Activated naive CD8-positive, alpha-beta T cell treated with anti-CD3 and anti-CD28 coated beads, Interleukin-2, amount 50 U/mL, for 16 hours (primary cell): ENCODE data around the gene ARL8B.

Experiments used
- DNase-seq: peaks from one replicate; pipeline ENCODE4 v3.0.0-alpha.2; 2020; ENCODE audit warnings: low read depth, low spot score

ARL8B gene

DNA sequence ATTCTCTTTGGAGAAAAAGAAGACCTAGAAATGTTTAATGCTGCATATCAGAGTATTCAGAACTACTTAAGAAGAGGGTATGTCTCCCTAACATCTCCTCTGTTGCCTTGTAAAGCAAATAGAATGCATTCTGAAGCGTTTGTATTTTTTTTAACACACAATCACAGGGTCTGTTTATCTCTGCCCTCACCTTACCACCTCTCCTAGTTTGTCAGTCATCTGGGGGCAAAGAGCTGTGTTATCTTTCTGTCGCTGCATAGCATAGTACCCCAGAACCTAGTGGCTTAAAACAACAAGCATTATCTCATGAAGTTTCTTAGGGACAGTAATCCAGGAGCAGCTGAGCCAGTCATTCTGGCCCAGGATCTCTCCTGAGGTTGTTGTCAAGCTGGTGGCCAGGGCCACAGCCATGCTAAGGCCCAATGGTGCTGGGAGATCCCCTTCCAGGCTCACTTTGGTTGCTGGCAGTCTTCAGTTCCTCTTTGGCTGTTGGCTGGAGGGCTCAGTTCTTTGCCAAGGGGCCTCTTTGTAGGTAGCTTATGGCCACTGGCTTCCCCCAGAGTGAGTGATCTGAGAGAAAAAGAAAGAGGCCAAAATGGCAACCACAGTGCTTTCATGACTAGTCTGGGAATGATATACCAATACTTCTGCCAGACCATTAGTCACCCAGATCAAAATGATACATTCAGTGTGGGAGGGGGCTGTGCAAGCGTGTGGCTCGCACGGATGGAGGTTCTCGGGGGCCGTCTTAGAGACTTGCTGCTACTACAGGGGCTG, 83.3 kb downstream of the ARL8B start:
- no peak for DNase-seq

DNA sequence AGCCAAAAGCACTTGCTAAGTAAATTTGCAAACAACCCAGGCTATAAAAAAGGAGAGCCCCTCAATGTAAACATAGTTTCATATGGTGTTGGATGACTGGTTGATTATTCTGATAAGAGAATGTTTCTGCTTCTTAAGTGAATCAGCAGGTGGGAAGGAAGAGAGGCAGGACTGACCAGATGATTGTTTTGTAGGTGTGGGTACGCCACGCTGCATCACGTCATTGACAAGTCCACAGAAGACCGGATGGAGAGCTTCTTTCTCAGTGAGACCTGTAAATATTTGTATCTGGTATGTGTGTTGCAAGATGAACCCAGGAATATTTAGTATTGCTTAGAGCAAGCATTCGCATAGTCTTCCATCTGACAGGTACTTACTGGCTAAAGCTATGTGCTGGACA, 88.8 kb downstream of the ARL8B start:
- DNase-seq, result no peak

- no peak for DNase-seq
Measured at GRCh38 chr3:5212628-5213573, 90.8 kb downstream of the ARL8B start.

- no peak for DNase-seq
Measured at GRCh38 chr3:5213574-5213966, 91.5 kb downstream of the ARL8B start.

DNA sequence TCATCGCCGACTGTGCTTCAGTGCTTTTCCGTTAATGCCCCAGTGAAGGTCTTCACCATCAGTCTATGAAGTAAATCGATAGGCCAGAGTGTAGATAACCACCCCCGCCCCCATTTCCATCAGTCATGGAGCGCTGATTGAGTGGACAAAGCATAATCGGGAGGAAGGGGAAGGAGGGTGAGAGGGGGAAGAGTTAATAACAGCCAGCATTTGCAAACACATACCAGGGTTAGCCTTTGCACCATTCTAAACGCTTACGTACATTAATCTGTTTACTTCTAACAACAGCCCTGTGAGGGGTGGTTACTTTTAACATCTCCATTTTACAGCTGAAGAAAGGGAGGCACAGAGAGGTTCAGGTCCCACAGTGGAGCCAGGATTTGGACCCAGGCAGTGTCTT, 92.3 kb downstream of the ARL8B start:
- DNase-seq, result no peak

- no peak for DNase-seq
Measured at GRCh38 chr3:5217824-5218595, 95.9 kb downstream of the ARL8B start.

GRCh38 chr3:5218815-5219214, 96.7 kb downstream of the ARL8B start:
- no peak for DNase-seq

DNA sequence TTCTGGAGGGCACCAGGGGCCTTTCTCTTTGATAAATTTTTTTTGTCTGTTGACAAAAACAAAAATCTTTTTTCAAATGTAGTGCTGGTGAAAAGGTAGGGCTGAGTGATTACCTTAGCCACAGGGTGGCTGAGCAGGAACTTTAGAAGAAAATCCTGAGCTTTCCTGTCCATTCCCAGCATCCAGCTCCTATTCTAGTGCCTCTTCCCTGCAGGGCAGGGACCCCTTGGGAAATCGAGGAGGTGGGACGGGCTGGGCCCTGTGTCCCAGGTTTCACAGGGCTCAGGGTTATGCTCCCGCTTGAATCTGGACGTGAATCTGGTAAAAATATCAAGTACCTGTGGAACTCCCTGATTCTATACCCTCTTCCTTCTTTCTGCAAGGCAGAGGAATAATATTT, 97.1 kb downstream of the ARL8B start:
- DNase-seq, result no peak

GRCh38 chr3:5220193-5220592, 98.1 kb downstream of the ARL8B start:
- DNase-seq, result no peak

DNA sequence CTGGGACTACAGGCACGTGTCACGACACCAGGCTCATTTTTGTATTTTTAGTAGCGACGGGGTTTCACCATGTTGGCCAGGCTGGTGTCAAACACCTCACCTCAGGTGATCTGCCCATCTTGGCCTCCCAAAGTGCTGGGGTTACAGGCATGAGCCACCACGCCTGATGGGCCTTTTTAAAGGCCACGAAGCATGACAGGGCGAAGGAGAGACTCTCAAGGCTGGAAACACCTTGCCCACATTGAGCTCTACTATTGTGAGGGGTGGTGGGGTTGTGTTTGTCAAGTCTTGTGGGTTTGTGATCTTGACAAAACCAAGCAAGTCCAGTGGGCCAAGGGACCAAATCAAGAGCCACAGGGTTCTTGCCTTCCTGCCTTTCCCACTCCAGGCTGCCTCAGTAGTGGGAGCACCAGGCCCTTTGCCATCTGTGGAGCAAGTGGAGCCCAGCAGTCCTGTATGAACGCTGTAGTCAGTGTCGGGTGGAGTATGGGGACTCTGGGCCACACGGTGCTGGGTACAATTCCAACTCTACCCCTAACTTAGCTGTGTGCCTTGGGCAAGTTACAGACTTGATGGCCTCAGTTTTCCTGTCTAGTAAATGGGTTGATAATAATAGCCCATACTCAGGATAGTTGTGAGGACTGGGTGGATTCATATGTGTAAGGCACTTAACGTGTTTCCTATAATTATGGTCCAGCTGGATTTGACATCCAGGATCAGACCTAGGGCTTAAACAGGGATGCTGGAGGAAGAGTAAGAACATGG, 98.8 kb downstream of the ARL8B start:
- no peak for DNase-seq

DNA sequence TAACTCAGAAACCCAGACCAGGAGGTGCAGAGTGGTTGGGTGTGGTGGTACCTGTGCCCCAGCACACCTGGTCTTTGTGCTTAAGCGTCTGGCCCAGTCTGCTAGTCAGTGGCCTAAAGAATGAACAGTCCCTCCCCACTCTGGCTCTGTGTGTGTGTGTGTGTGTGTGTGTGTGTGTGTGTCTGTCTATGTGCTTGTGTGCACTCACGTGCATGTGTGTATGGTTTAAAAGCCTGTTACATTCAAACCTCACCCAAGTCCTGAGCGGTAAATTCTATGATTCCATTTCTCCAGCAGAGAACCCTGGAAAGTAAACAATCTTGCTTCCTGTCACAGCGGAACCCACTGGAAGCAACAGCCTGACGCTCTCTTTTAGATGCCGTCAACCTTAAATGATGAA, 99.6 kb downstream of the ARL8B start:
- DNase-seq, result no peak

DNA sequence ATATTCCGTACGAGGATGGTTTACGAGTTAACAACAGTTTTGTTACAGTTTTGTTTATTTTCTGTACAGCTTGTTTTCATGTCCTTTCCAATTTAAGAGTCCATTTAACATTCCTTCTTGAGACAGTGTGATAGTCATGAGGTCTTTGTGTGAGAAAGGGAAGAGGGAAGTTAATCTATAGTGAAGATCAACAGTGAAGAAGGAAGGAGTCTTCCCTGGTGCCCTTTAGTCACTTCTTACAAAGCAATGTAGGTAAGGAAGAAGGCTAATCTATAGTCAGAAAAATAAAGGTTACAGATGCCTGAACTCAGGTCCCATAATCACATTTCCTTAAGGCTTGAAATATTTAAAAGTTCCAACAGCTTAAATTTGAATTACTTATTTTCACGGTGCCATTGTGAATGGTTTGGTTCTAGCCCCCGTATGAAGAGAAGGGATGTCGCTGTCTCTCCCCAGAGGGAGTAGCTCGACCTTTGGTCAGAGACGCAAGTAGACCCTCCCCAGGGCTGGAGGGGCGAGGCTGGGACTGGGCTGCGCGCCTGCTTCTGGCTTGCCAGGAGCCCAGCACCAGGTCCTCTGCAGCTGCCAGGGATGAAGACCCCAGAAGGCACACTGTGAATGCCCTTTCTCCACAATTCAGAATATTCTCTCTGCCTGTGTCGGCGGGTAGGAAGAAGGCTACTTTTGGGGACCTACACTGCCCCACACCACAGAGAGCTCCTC, 100.4 kb downstream of the ARL8B start:
- DNase-seq, result no peak

- no peak for DNase-seq
Measured at GRCh38 chr3:5226783-5227182, 104.7 kb downstream of the ARL8B start.

DNA sequence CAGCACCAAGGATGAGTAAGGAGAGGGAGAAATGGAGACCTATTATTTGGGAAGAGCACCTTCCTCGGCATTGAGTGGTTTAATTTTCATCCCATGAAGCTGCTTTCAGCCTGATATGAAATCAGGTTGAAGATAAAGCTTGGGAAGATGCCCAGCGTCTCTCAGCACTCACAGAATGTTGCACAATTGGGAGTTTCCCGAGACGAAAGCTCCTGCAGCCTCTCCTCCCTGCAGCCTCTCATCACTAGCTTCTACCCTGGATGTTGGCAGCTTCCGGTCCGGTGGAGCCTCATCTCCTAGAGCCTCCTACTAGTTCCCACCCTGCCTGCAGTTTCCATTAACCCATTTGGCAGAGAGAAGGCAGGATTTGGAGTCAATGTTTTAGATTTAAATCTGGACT, 105.7 kb downstream of the ARL8B start:
- DNase-seq, result no peak

DNA sequence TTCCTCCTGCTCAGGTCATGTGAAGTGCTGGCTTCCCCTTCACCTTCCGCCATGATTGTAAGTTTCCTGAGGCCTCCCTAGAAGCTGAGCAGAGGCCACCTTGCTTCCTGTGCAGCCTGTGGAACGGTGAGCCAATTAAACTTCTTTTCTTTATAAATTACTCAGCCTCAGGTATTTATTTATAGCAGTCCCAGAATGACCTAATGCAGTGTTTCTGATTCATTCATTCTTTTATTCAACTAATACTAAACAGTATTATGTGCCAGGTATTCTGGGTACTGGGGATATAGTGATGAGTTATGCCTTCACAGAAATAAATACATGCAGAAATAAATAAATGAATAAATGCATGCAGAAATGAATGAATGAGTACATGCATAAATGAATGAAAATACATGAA, 107.3 kb downstream of the ARL8B start:
- no peak for DNase-seq
